GM18907 (cell line): ENCODE results near the gene GRID1.

ENCODE experiments used
- ATAC-seq: cut with Tn5 transposase; IDR thresholded peaks from one replicate; pipeline ENCODE4 v1.9.1; 2021; ENCODE audit warnings: mild to moderate bottlenecking, moderate library complexity; ENCODE audit not compliant: unreplicated experiment

The GRID1 gene

GRCh38 chr10:85648279-85648754 is 718.3 kb downstream of the GRID1 start:
- no peak for ATAC-seq

GRCh38 chr10:85647741-85648140 is 718.9 kb downstream of the GRID1 start:
- ATAC-seq: no peak

GRCh38 chr10:85645926-85646711 is 720.5 kb downstream of the GRID1 start:
- ATAC-seq: no peak

- no peak for ATAC-seq
These were observed 721.5 kb downstream of the GRID1 start for GRCh38 chr10:85645053-85645452.

GRCh38 chr10:85643845-85644525 is 722.6 kb downstream of the GRID1 start:
- no peak for ATAC-seq

GRCh38 chr10:85643171-85643844 is 723.3 kb downstream of the GRID1 start:
- ATAC-seq: no peak

GRCh38 chr10:85642421-85643170 is 724.0 kb downstream of the GRID1 start:
- no peak for ATAC-seq

GRCh38 chr10:85642082-85642420 is 724.5 kb downstream of the GRID1 start:
- ATAC-seq: no peak

- no peak for ATAC-seq
These were observed 725.1 kb downstream of the GRID1 start for GRCh38 chr10:85641479-85642009.

GRCh38 chr10:85638797-85639196 is 727.8 kb downstream of the GRID1 start:
- no peak for ATAC-seq

GRCh38 chr10:85635650-85636049 is 730.9 kb downstream of the GRID1 start:
- ATAC-seq: no peak

- no peak for ATAC-seq
These were observed 742.1 kb downstream of the GRID1 start for GRCh38 chr10:85624511-85624910.

GRCh38 chr10:85623758-85624157 is 742.8 kb downstream of the GRID1 start:
- ATAC-seq: no peak

GRCh38 chr10:85623342-85623741 is 743.3 kb downstream of the GRID1 start:
- ATAC-seq: no peak

GRCh38 chr10:85622425-85622824 is 744.2 kb downstream of the GRID1 start:
- ATAC-seq: no peak

GRCh38 chr10:85621562-85621961 is 745.0 kb downstream of the GRID1 start:
- ATAC-seq: no peak

GRCh38 chr10:85620807-85621206 is 745.8 kb downstream of the GRID1 start:
- no peak for ATAC-seq

GRCh38 chr10:85619832-85620231 is 746.8 kb downstream of the GRID1 start:
- ATAC-seq: no peak

GRCh38 chr10:85618841-85619240 is 747.8 kb downstream of the GRID1 start:
- no peak for ATAC-seq

- ATAC-seq: no peak
These were observed 748.6 kb downstream of the GRID1 start for GRCh38 chr10:85617751-85618546.
